Smooth muscle cell (in vitro differentiated cells): ENCODE measurements around the gene HYAL3. TPM values are rescaled to one million over a fixed set of nuclear protein-coding genes. Genes with fewer than 3 reads are reported as not detected.

Experiments
- DNase-seq: peaks from one replicate; lab custom pipeline; 2025; ENCODE audit not compliant: unreplicated experiment; lab: John Stamatoyannopoulos, UW
- H2AFZ ChIP-seq: fragments of 200-600 bp; sonication (generic); 2 replicates; pipeline ENCODE4 v1.6.0; 2016; ENCODE audit warnings: antibody characterized with exemption, low read depth, mild to moderate bottlenecking
- H3F3A ChIP-seq: fragments of 200-600 bp; sonication (generic); 2 replicates; pipeline ENCODE4 v1.6.0; 2017; ENCODE audit warnings: antibody characterized with exemption, low read depth
- H3K27ac ChIP-seq: fragments of 200-600 bp; sonication (generic); 2 replicates; pipeline ENCODE4 v1.5.1; 2016; ENCODE audit warnings: low read depth, mild to moderate bottlenecking
- H3K27me3 ChIP-seq: fragments of 200-600 bp; sonication (generic); 2 replicates; pipeline ENCODE4 v1.6.1; 2016; ENCODE audit warnings: low read depth, mild to moderate bottlenecking
- H3K36me3 ChIP-seq: fragments of 200-600 bp; sonication (generic); 2 replicates; pipeline ENCODE4 v1.5.1; 2016; ENCODE audit warnings: low read depth
- H3K4me1 ChIP-seq: fragments of 200-600 bp; sonication (generic); 2 replicates; pipeline ENCODE4 v1.5.1; 2016; ENCODE audit warnings: low read depth
- H3K4me2 ChIP-seq: fragments of 200-600 bp; sonication (generic); 2 replicates; pipeline ENCODE4 v1.6.0; 2016; ENCODE audit warnings: mild to moderate bottlenecking
- H3K4me3 ChIP-seq: fragments of 200-600 bp; sonication (generic); 2 replicates; pipeline ENCODE4 v1.5.1; 2016; ENCODE audit warnings: mild to moderate bottlenecking
- H3K79me2 ChIP-seq: fragments of 200-600 bp; sonication (generic); 2 replicates; pipeline ENCODE4 v1.6.0; 2016; ENCODE audit warnings: low read depth, mild to moderate bottlenecking
- H3K9ac ChIP-seq: fragments of 200-600 bp; sonication (generic); 2 replicates; pipeline ENCODE4 v1.6.0; 2016; ENCODE audit warnings: low read depth
- H3K9me3 ChIP-seq: fragments of 200-600 bp; sonication (generic); replicated peaks from 2 replicates; pipeline ENCODE4 v1.5.1; 2016; ENCODE audit warnings: low read depth
- H4K20me1 ChIP-seq: fragments of 200-600 bp; sonication (generic); 2 replicates; pipeline ENCODE4 v1.6.0; 2016; ENCODE audit warnings: low read depth
- WGBS: methylation state at CpG from one replicate; pipeline ENCODE4 v1.1.7; 2016; ENCODE audit warnings: low lambda C conversion rate; 5-methylcytosine and 5-hydroxymethylcytosine counted together
- polyA plus RNA-seq: library from polyadenylated mRNA; unstranded; fragments of >200 nt; fragmentation: Nextera tagmentation; extraction: Ambion mirVana; gene quantifications from 2 replicates; pipeline ENCODE4 v1.2.1, GENCODE V29; 2016
- total RNA-seq: library from RNA; depleted of rRNA; stranded (reverse); fragments of >200 nt; gene quantifications from 2 replicates; pipeline ENCODE4 v1.2.3, GENCODE V29; 2014
- TF ChIP-seq, protein P1 (sequence below): fragments of 200-600 bp; sonication (generic); IDR thresholded peaks from 2 replicates; pipeline ENCODE4 v1.5.1; 2017; ENCODE audit warnings: borderline replicate concordance, mild to moderate bottlenecking, antibody characterized with exemption; ENCODE audit not compliant: insufficient read depth, poor library complexity, severe bottlenecking

The HYAL3 gene
- total and polyA plus RNA-seq, 2 experiments from 2014 or later = 2.5 to 3.7 TPM

DNA sequence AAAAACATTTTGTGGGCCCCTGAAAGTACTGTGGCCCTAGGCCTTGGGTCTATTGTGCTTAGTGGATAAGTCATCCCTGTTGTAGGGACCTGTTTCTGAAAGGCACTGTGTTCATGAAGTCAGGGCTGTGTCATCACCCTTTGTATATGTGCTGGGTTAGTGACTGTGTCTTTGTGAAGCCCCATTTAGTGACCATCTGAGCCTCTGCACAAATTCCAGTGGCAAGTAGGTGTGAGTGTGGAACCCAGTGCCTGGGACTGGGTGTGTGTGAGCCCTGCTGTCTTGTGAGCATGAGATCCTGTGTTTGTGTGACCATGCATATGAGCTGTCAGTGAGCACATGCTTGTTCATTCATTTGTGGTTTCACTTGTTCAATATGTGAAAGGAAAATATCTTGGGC, 5.4 kb upstream of the HYAL3 start:
- H3K4me1 ChIP-seq = peaks cover 7% of the 10 kb centered on the region
- H3K27me3 ChIP-seq = no peaks in the 10 kb centered on the region
- H3K4me2 ChIP-seq = no peak overlapping the region
- H3K4me3 ChIP-seq = no peak overlapping the region
- no peak for DNase-seq
- H4K20me1 ChIP-seq = no peaks in the 10 kb centered on the region
- peaks cover 6% of the 10 kb centered on the region for H3K36me3 ChIP-seq
- peaks cover 4% of the 10 kb centered on the region for H3F3A ChIP-seq
- H3K9ac ChIP-seq = no peak overlapping the region
- TF ChIP-seq, protein P1, sequence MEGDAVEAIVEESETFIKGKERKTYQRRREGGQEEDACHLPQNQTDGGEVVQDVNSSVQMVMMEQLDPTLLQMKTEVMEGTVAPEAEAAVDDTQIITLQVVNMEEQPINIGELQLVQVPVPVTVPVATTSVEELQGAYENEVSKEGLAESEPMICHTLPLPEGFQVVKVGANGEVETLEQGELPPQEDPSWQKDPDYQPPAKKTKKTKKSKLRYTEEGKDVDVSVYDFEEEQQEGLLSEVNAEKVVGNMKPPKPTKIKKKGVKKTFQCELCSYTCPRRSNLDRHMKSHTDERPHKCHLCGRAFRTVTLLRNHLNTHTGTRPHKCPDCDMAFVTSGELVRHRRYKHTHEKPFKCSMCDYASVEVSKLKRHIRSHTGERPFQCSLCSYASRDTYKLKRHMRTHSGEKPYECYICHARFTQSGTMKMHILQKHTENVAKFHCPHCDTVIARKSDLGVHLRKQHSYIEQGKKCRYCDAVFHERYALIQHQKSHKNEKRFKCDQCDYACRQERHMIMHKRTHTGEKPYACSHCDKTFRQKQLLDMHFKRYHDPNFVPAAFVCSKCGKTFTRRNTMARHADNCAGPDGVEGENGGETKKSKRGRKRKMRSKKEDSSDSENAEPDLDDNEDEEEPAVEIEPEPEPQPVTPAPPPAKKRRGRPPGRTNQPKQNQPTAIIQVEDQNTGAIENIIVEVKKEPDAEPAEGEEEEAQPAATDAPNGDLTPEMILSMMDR = no peak
- no peak overlapping the region for H3K27ac ChIP-seq
- no peak overlapping the region for H2AFZ ChIP-seq
- H3K9me3 ChIP-seq = no peaks in the 10 kb centered on the region
- no peaks in the 10 kb centered on the region for H3K79me2 ChIP-seq

DNA sequence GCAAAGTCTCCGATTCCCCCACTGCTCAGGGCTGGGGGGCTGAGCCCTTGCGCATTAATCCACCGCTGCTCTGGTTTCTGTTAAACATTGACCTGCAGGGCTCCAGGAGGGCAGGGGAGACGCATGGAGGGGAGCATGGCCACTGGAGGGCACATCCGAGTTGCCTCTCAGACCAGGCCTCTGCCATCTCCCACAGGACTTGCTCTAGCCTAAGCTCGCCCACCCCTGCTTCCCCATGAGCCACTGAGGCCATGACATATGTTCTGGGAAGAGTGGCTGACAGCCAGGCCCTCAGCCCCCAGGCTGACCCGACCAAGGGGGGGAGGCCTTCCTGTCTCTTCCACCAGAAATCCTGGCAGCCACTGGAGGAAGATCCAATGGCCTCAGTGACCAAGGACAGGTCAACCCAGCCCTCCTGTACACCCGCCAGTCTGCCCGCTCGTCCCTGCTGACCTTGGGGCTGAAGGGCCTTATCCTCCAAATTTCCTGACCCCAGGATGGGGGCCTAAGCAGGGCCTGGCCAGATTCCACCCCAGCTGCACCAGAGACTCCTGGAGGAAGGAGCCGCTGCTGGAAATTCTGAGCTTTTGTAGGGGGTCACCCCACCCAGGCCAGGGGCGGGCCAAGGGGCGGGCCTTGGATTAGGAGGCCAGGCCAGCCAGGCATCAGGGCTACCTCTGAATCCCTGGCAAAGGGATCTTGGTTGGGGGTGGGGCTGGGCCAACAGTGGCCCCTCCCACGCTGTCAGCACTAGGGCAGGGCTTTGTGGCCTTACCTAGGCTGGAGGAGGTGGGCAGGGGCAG, 4.0 kb upstream of the HYAL3 start, which contains the start of gene HYAL1:
Gene HYAL1, minus strand, starts transcription at position 562 of the 803 bp plus-strand sequence. CDS start 618 bp downstream, outside the sequence.
- Histone ChIP-seq H3K9ac (no peak within 1 kb of the TSS), H3K36me3 (no peaks in the 10 kb centered on the region), H3K4me3 (no peak within 1 kb of the TSS), H3K79me2 (no peaks in the 10 kb centered on the region), H3K27ac (no peak within 1 kb of the TSS), H3K4me2 (no peak within 1 kb of the TSS), H2AFZ (no peak within 1 kb of the TSS), H3K4me1 (peaks cover 12% of the 10 kb centered on the region), H4K20me1 (no peaks in the 10 kb centered on the region), H3K27me3 (no peaks in the 10 kb centered on the region), H3K9me3 (no peaks in the 10 kb centered on the region), H3F3A (peaks cover 4% of the 10 kb centered on the region)
- WGBS = 85% methylated on average over 14 of the region's 14 CpGs
- TF ChIP-seq, protein P1 = no peak
- DNase-seq = no peak

DNA sequence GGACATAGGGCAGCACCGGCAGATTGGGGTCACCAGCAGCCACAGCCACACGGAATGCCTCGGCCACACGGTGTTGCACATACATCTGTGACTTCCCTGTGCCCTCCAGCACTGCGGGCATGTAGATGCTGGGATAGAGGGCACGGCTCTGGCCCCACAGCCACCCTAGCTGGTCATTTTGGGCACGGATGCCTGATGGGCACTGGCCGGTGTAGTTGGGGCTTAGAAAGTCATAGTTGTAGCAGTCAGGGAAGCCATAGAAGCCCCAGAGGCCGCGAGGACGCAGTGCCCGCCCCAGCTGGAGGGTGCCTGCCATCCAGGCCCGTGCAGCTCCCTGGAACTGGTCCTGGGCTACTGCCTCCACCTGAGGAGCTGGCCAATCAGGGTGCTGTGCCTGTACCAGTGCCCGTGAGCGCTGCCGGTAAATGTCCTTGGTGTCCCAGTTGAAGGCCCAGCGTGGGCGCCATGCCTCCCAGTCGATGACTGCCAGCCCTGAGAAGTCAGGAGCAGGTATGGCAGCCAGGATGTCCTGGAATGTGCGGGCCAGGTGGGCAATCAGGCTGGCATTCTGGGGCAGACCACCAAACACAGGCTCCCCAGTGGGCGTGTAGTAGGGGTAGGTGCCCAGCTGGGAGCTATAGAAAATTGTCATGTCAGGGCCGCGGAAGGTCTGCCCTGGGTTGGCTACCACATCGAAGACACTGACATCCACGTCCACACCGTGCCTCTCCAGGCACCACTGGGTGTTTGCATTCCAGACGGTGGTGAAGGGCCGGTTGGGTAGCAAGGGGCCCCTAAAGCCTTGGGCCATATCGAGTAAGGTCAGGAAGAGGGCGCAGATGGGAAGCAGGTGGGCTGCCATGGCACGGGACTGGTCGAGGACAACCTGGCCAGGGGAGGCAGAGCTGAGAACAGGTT, 3.1 kb upstream of the HYAL3 start:
- no peak overlapping the region for H3K4me2 ChIP-seq
- no peak overlapping the region for H3K4me3 ChIP-seq
- DNase-seq = no peak
- H3F3A ChIP-seq = peaks cover 4% of the 10 kb centered on the region
- no peaks in the 10 kb centered on the region for H4K20me1 ChIP-seq
- H3K9ac ChIP-seq = no peak overlapping the region
- H3K79me2 ChIP-seq = no peaks in the 10 kb centered on the region
- TF ChIP-seq, protein P1 = no peak
- H3K9me3 ChIP-seq = no peaks in the 10 kb centered on the region
- H2AFZ ChIP-seq = no peak overlapping the region
- no peak overlapping the region for H3K27ac ChIP-seq
- WGBS = 94% methylated on average over 32 of the region's 32 CpGs
- no peaks in the 10 kb centered on the region for H3K27me3 ChIP-seq
- no peaks in the 10 kb centered on the region for H3K36me3 ChIP-seq
- H3K4me1 ChIP-seq = peaks cover 13% of the 10 kb centered on the region
